HCT116 (cell line): ENCODE results near the gene GDF2. TPM values are rescaled to one million over a fixed set of nuclear protein-coding genes. Genes with fewer than 3 reads are reported as not detected.

Experiments
- ATAC-seq: fragments of 200-7000 bp; cut with Tn5 transposase; 2 replicates; pipeline ENCODE4 v1.9.1; 2020; ENCODE audit warnings: mild to moderate bottlenecking, moderate library complexity
- BruUV-seq: library from RNA; stranded (reverse); fragments of 400-500 nt; replicated peaks from 2 replicates; lab custom pipeline; 2021; lab: Mats Ljungman, UMichigan
- CTCF ChIA-PET: fragments of 300-600 bp; sonication (Branson Sonifier 250); formaldehyde crosslinking; loops from one replicate; lab custom pipeline; 2021; ENCODE audit warnings: antibody characterized with exemption; lab: Charles Lee
- POLR2A ChIA-PET: fragments of 300-600, 350-600 bp; sonication (Branson Sonifier 250); formaldehyde crosslinking; loops from one replicate; lab custom pipeline; 2021; ENCODE audit warnings: antibody characterized with exemption; lab: Charles Lee
- RAD21 ChIA-PET, 2 experiments: fragments of 300-600 bp; sonication (Branson Sonifier 250); formaldehyde crosslinking; loops; one replicate each; lab custom pipeline; 2023; ENCODE audit warnings: low total read pairs in 2 of 2; ENCODE audit not compliant: uncharacterized antibody in 2 of 2, unreplicated experiment in 2 of 2, low non-redundant PET in 1 of 2; lab: Charles Lee
- DNase-seq: peaks from one replicate; pipeline ENCODE4 v3.0.0-alpha.2; 2010; ENCODE audit warnings: low read depth, low spot score
- H2AFZ ChIP-seq: fragments of 200-600 bp; shearing (Covaris generic), sonication (generic); 2 replicates; pipeline ENCODE4 v1.6.1; 2017; ENCODE audit warnings: low read depth, mixed run types, mixed read lengths, antibody characterized with exemption, low read length; ENCODE audit not compliant: poor library complexity, severe bottlenecking
- H3K27ac ChIP-seq: 2 replicates; pipeline ENCODE4 v1.5.1; 2012; ENCODE audit warnings: low read depth, low read length
- H3K27me3 ChIP-seq: fragments of 200-600 bp; sonication (generic); 2 replicates; pipeline ENCODE4 v1.6.1; 2016; ENCODE audit warnings: mixed run types, low read length, mixed read lengths; ENCODE audit not compliant: insufficient read depth
- H3K36me3 ChIP-seq, 2 experiments: fragments of 200-500 bp in 1 of 2; fragments of 200-600 bp in 1 of 2; sonication (Bioruptor generic) in 1 of 2; sonication (generic) in 1 of 2; 2 replicates each; pipeline versions ENCODE4 v1.5.1 to v1.6.1; 2014 to 2016; ENCODE audit warnings: low read length in 2 of 2, inconsistent platforms in 1 of 2, mixed read lengths in 1 of 2, mixed run types in 1 of 2; ENCODE audit not compliant: insufficient read depth in 2 of 2, control insufficient read depth in 1 of 2
- H3K4me1 ChIP-seq, 2 experiments: fragments of 200-600 bp in 1 of 2; sonication (generic) in 1 of 2; 2 replicates each; pipeline versions ENCODE4 v1.5.1 to v1.6.1; 2012 to 2017; ENCODE audit warnings: low read length in 2 of 2, inconsistent platforms in 1 of 2, mild to moderate bottlenecking in 1 of 2, mixed read lengths in 1 of 2, mixed run types in 1 of 2, moderate library complexity in 1 of 2; ENCODE audit not compliant: insufficient read depth in 2 of 2, control insufficient read depth in 1 of 2
- H3K4me2 ChIP-seq: fragments of 200-600 bp; sonication (generic); 2 replicates; pipeline ENCODE4 v1.6.1; 2017; ENCODE audit warnings: mixed run types, low read length, mixed read lengths
- H3K4me3 ChIP-seq, 2 experiments: fragments of 200-600 bp in 1 of 2; sonication (generic) in 1 of 2; replicated peaks in 1 of 2; 2 replicates each; pipeline ENCODE4 v1.5.1; 2011 to 2016; ENCODE audit warnings: low read length in 2 of 2, control low read depth in 1 of 2, low read depth in 1 of 2, mild to moderate bottlenecking in 1 of 2, mixed read lengths in 1 of 2, mixed run types in 1 of 2
- H3K79me2 ChIP-seq: fragments of 200-600 bp; sonication (generic); 2 replicates; pipeline ENCODE4 v1.6.1; 2017; ENCODE audit warnings: mild to moderate bottlenecking, mixed run types, low read length, moderate library complexity, mixed read lengths; ENCODE audit not compliant: insufficient read depth
- H3K9ac ChIP-seq: fragments of 200-600 bp; sonication (generic); 2 replicates; pipeline ENCODE4 v1.6.1; 2016; ENCODE audit warnings: low read length, mixed read lengths
- H3K9me2 ChIP-seq: fragments of 200-600 bp; sonication (generic), shearing (Covaris generic); 2 replicates; pipeline ENCODE4 v1.6.1; 2017; ENCODE audit warnings: mixed run types, mild to moderate bottlenecking, moderate library complexity; ENCODE audit not compliant: insufficient read depth
- H3K9me3 ChIP-seq, 2 experiments: fragments of 200-500 bp in 1 of 2; fragments of 200-600 bp in 1 of 2; sonication (Bioruptor generic) in 1 of 2; sonication (generic) in 1 of 2; 2 replicates each; pipeline ENCODE4 v1.6.1; 2014 to 2017; ENCODE audit warnings: low read length in 2 of 2, mixed read lengths in 2 of 2, inconsistent platforms in 1 of 2, low read depth in 1 of 2, mild to moderate bottlenecking in 1 of 2, mixed run types in 1 of 2, moderate library complexity in 1 of 2; ENCODE audit not compliant: control insufficient read depth in 1 of 2, insufficient read depth in 1 of 2
- H4K20me1 ChIP-seq: fragments of 200-600 bp; sonication (generic), shearing (Covaris generic); 2 replicates; pipeline ENCODE4 v1.6.1; 2017; ENCODE audit warnings: mixed run types, mild to moderate bottlenecking, moderate library complexity; ENCODE audit not compliant: insufficient read depth
- CBX3 ChIP-seq: IDR thresholded peaks from 2 replicates; pipeline ENCODE4 v1.6.1; 2012; ENCODE audit warnings: low read depth
- CEBPB ChIP-seq: IDR thresholded peaks from 2 replicates; pipeline ENCODE4 v1.6.1; 2012; ENCODE audit warnings: low read depth
- CTCF ChIP-seq, 3 experiments: fragments of 200-600 bp in 1 of 3; sonication (generic) in 1 of 3; IDR thresholded peaks in 2 of 3; conservative IDR thresholded peaks in 1 of 3; 2 replicates each; pipeline ENCODE4 v1.5.1; 2012 to 2017; ENCODE audit warnings: low read depth in 2 of 3, low read length in 2 of 3, antibody characterized with exemption in 1 of 3, borderline replicate concordance in 1 of 3, control low read depth in 1 of 3, mild to moderate bottlenecking in 1 of 3, mixed read lengths in 1 of 3, mixed run types in 1 of 3, moderate library complexity in 1 of 3; ENCODE audit not compliant: insufficient read depth in 1 of 3
- EGR1 ChIP-seq: IDR thresholded peaks from 2 replicates; pipeline ENCODE4 v1.6.1; 2012; ENCODE audit warnings: low read depth
- ELF1 ChIP-seq: IDR thresholded peaks from 2 replicates; pipeline ENCODE4 v1.6.1; 2012; ENCODE audit warnings: low read depth, borderline replicate concordance
- EZH2phosphoT487 ChIP-seq: fragments of 200-600 bp; IDR thresholded peaks from 2 replicates; pipeline ENCODE4 v1.6.1; 2018; ENCODE audit warnings: antibody characterized with exemption, borderline replicate concordance
- FOSL1 ChIP-seq: IDR thresholded peaks from 2 replicates; pipeline ENCODE4 v1.6.1; 2012; ENCODE audit warnings: low read depth
- MAX ChIP-seq: IDR thresholded peaks from 2 replicates; pipeline ENCODE4 v1.6.1; 2012
- SIN3A ChIP-seq: IDR thresholded peaks from 2 replicates; pipeline ENCODE4 v1.6.1; 2012; ENCODE audit warnings: low read depth
- SP1 ChIP-seq: IDR thresholded peaks from 2 replicates; pipeline ENCODE4 v1.6.1; 2012; ENCODE audit warnings: low read depth
- SRF ChIP-seq: IDR thresholded peaks from 2 replicates; pipeline ENCODE4 v1.6.1; 2012; ENCODE audit warnings: low read depth
- TCF7L2 ChIP-seq: IDR thresholded peaks from 2 replicates; pipeline ENCODE4 v1.7.0; 2011; ENCODE audit warnings: borderline replicate concordance, inconsistent platforms; ENCODE audit not compliant: insufficient read depth, insufficient read length; ENCODE audit errors: extremely low read depth
- YY1 ChIP-seq: IDR thresholded peaks from 2 replicates; pipeline ENCODE4 v1.6.1; 2011; ENCODE audit warnings: low read length, low read depth, moderate library complexity, mild to moderate bottlenecking; ENCODE audit not compliant: insufficient replicate concordance; ENCODE audit errors: extremely low read depth
- ZBTB33 ChIP-seq: IDR thresholded peaks from 2 replicates; pipeline ENCODE4 v1.6.1; 2011; ENCODE audit warnings: mild to moderate bottlenecking, low read length, moderate library complexity; ENCODE audit not compliant: insufficient replicate concordance; ENCODE audit errors: extremely low read depth
- ZFX ChIP-seq: fragments of 450-650 bp; IDR thresholded peaks from 2 replicates; pipeline ENCODE4 v1.6.1; 2017
- ZNF274 ChIP-seq: fragments of 200-500 bp; sonication (Bioruptor generic); IDR thresholded peaks from 2 replicates; pipeline ENCODE4 v1.6.1; 2014; ENCODE audit warnings: mild to moderate bottlenecking, low read depth, low read length, inconsistent platforms
- intact Hi-C: fragments of 100-400 bp; cut with micrococcal nuclease; formaldehyde crosslinking; loops from 2 replicates; pipeline ENCODE4 v1.10.0; 2022
- total RNA-seq: library from RNA; stranded (reverse); gene quantifications from one replicate; pipeline ENCODE4 v1.2.1, GENCODE V29; 2021; ENCODE audit not compliant: unreplicated experiment

Gene GDF2
- total RNA-seq, 1 experiment from 2014 or later = not detected

- TF ChIP-seq ZBTB33 (no peak), MAX (no peak), ZFX (no peak)
These were observed 46.2 kb upstream of the GDF2 start (continued) for GRCh38 chr10:47276071-47276470.

- POLR2A ChIA-PET = no interaction called here
- H3K27me3 ChIP-seq = no peaks in the 10 kb centered on the region
- H3K27ac ChIP-seq = no peak overlapping the region
- intact Hi-C loops = no loop called here
- no peaks in the 10 kb centered on the region for H3K9me2 ChIP-seq
- H3K4me2 ChIP-seq = no peak overlapping the region
- no peaks in the 10 kb centered on the region; a peak in 1 of 4 replicates for H3K9me3 ChIP-seq
- DNase-seq (no peak), ATAC-seq (no peak)
- H2AFZ ChIP-seq = no peak overlapping the region
- no TSS peak for BruUV-seq
- RAD21 ChIA-PET = no interaction called here
- peaks cover 7 to 11% of the 10 kb centered on the region in 2 experiments; a peak in 3 of 4 replicates for H3K4me1 ChIP-seq
- H3K79me2 ChIP-seq = no peaks in the 10 kb centered on the region
- no peaks in the 10 kb centered on the region for H3K36me3 ChIP-seq
- H3K9ac ChIP-seq = no peak overlapping the region
- no peak overlapping the region for H3K4me3 ChIP-seq
- CTCF ChIA-PET = no interaction called here
- no peaks in the 10 kb centered on the region for H4K20me1 ChIP-seq
- no peak for TF ChIP-seq FOSL1
- no peak for TF ChIP-seq TCF7L2
- no peak for TF ChIP-seq ZFX
- TF ChIP-seq ELF1 = no peak
- no peak for TF ChIP-seq SP1
- TF ChIP-seq SIN3A = no peak
- no peak for TF ChIP-seq YY1
- no peak for TF ChIP-seq SRF
- TF ChIP-seq EGR1 = no peak
- TF ChIP-seq CTCF (IDR thresholded peaks at IDR 0.05 in 2 of 3, conservative IDR thresholded peaks at IDR 0.05 in 1 of 3; ENCODE audit: borderline replicate concordance in 1 of 3, insufficient read depth in 1 of 3, low read depth in 2 of 3, low read length in 2 of 3) = no peak
- TF ChIP-seq EZH2phosphoT487 = no peak
- no peak for TF ChIP-seq ZBTB33
- TF ChIP-seq CBX3 = no peak
- TF ChIP-seq ZNF274 = no peak
- TF ChIP-seq CEBPB = no peak
These were observed 45.5 kb upstream of the GDF2 start for GRCh38 chr10:47276576-47277351.
